Smooth muscle cell (in vitro differentiated cells): ENCODE data around the gene MAD1L1. TPM values are rescaled to one million over a fixed set of nuclear protein-coding genes. Genes with fewer than 3 reads are reported as not detected.

Source experiments
- DNase-seq: peaks from one replicate; lab custom pipeline; 2025; ENCODE audit not compliant: unreplicated experiment; lab: John Stamatoyannopoulos, UW
- H2AFZ ChIP-seq: fragments of 200-600 bp; sonication (generic); 2 replicates; pipeline ENCODE4 v1.6.0; 2016; ENCODE audit warnings: antibody characterized with exemption, low read depth, mild to moderate bottlenecking
- H3F3A ChIP-seq: fragments of 200-600 bp; sonication (generic); 2 replicates; pipeline ENCODE4 v1.6.0; 2017; ENCODE audit warnings: antibody characterized with exemption, low read depth
- H3K27ac ChIP-seq: fragments of 200-600 bp; sonication (generic); 2 replicates; pipeline ENCODE4 v1.5.1; 2016; ENCODE audit warnings: low read depth, mild to moderate bottlenecking
- H3K27me3 ChIP-seq: fragments of 200-600 bp; sonication (generic); 2 replicates; pipeline ENCODE4 v1.6.1; 2016; ENCODE audit warnings: low read depth, mild to moderate bottlenecking
- H3K36me3 ChIP-seq: fragments of 200-600 bp; sonication (generic); 2 replicates; pipeline ENCODE4 v1.5.1; 2016; ENCODE audit warnings: low read depth
- H3K4me1 ChIP-seq: fragments of 200-600 bp; sonication (generic); 2 replicates; pipeline ENCODE4 v1.5.1; 2016; ENCODE audit warnings: low read depth
- H3K4me2 ChIP-seq: fragments of 200-600 bp; sonication (generic); 2 replicates; pipeline ENCODE4 v1.6.0; 2016; ENCODE audit warnings: mild to moderate bottlenecking
- H3K4me3 ChIP-seq: fragments of 200-600 bp; sonication (generic); 2 replicates; pipeline ENCODE4 v1.5.1; 2016; ENCODE audit warnings: mild to moderate bottlenecking
- H3K79me2 ChIP-seq: fragments of 200-600 bp; sonication (generic); 2 replicates; pipeline ENCODE4 v1.6.0; 2016; ENCODE audit warnings: low read depth, mild to moderate bottlenecking
- H3K9ac ChIP-seq: fragments of 200-600 bp; sonication (generic); 2 replicates; pipeline ENCODE4 v1.6.0; 2016; ENCODE audit warnings: low read depth
- H3K9me3 ChIP-seq: fragments of 200-600 bp; sonication (generic); replicated peaks from 2 replicates; pipeline ENCODE4 v1.5.1; 2016; ENCODE audit warnings: low read depth
- H4K20me1 ChIP-seq: fragments of 200-600 bp; sonication (generic); 2 replicates; pipeline ENCODE4 v1.6.0; 2016; ENCODE audit warnings: low read depth
- CTCF ChIP-seq: fragments of 200-600 bp; sonication (generic); IDR thresholded peaks from 2 replicates; pipeline ENCODE4 v1.5.1; 2017; ENCODE audit warnings: borderline replicate concordance, mild to moderate bottlenecking, antibody characterized with exemption; ENCODE audit not compliant: insufficient read depth, poor library complexity, severe bottlenecking
- WGBS: methylation state at CpG from one replicate; pipeline ENCODE4 v1.1.7; 2016; ENCODE audit warnings: low lambda C conversion rate; 5-methylcytosine and 5-hydroxymethylcytosine counted together
- polyA plus RNA-seq: library from polyadenylated mRNA; unstranded; fragments of >200 nt; fragmentation: Nextera tagmentation; extraction: Ambion mirVana; gene quantifications from 2 replicates; pipeline ENCODE4 v1.2.1, GENCODE V29; 2016
- total RNA-seq: library from RNA; depleted of rRNA; stranded (reverse); fragments of >200 nt; gene quantifications from 2 replicates; pipeline ENCODE4 v1.2.3, GENCODE V29; 2014

The MAD1L1 gene
- total and polyA plus RNA-seq, 2 experiments from 2014 or later, result 33.4 to 60.7 TPM

DNA sequence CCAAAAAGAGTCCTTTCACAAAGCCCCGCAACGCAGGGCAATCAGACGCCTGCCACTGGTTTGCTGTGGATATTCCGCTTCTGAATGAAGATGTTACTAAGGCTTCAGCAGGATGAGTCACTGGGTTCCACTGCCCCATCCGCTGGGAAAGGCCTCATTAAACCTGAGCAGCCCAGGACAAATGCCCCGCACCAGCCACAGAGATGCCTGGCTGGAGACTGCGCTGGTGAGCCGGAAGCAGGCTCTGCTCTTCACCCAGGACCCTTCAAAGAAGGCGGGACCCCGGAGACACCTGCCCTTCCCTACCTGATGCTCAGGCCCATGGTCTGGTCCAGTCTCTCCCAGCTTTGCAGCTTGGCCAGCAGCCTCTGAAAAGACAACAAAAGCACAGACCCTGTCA, 19.8 kb downstream of the MAD1L1 start:
- Histone ChIP-seq H3K36me3 (peaks cover 3% of the 10 kb centered on the region), H3K9ac (no peak overlapping the region), H3F3A (no peaks in the 10 kb centered on the region), H4K20me1 (peaks cover 16% of the 10 kb centered on the region), H3K79me2 (no peaks in the 10 kb centered on the region), H3K4me3 (no peak overlapping the region), H2AFZ (no peak overlapping the region), H3K27me3 (no peaks in the 10 kb centered on the region), H3K27ac (no peak overlapping the region), H3K9me3 (no peaks in the 10 kb centered on the region), H3K4me1 (no peaks in the 10 kb centered on the region), H3K4me2 (no peak overlapping the region)
- 94% methylated on average over 10 of the region's 10 CpGs for WGBS
- no peak for TF ChIP-seq CTCF
- no peak for DNase-seq

DNA sequence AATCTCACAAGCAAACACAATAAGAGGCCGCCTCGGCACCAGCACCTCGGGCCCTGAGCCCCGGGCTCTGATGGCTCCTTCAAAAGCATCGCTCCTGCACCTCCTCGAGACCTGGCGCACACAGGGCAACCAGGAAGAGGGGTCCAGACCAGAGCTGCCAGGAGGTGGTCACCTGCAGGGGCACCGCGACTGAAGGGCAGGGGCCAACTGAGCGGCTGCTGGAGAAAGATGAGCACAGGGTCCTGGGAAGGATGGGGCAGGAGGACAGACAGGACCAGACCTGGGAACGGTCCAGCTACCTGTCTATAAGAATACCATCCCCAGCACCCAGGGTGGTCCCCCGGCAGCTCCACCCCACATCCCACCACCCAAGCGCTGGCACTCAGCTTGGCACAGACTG, 20.8 kb downstream of the MAD1L1 start:
- Histone ChIP-seq H3K9ac (no peak overlapping the region), H3K27ac (no peak overlapping the region), H3K4me1 (no peaks in the 10 kb centered on the region), H4K20me1 (peaks cover 16% of the 10 kb centered on the region), H3K79me2 (no peaks in the 10 kb centered on the region), H3K27me3 (no peaks in the 10 kb centered on the region), H2AFZ (no peak overlapping the region), H3F3A (no peaks in the 10 kb centered on the region), H3K4me3 (no peak overlapping the region), H3K9me3 (no peaks in the 10 kb centered on the region), H3K36me3 (peaks cover 3% of the 10 kb centered on the region), H3K4me2 (no peak overlapping the region)
- 99% methylated on average over 13 of the region's 13 CpGs for WGBS
- no peak for DNase-seq
- no peak for TF ChIP-seq CTCF

- no peak overlapping the region for H3K4me2 ChIP-seq
- peaks cover 3% of the 10 kb centered on the region for H3K36me3 ChIP-seq
- H3K4me1 ChIP-seq, result no peaks in the 10 kb centered on the region
- H3K27ac ChIP-seq, result no peak overlapping the region
- 96% methylated on average over 15 of the region's 15 CpGs for WGBS
- no peaks in the 10 kb centered on the region for H3K79me2 ChIP-seq
- peaks cover 16% of the 10 kb centered on the region for H4K20me1 ChIP-seq
- no peaks in the 10 kb centered on the region for H3K9me3 ChIP-seq
- H2AFZ ChIP-seq, result no peak overlapping the region
- no peak overlapping the region for H3K4me3 ChIP-seq
- H3K27me3 ChIP-seq, result no peaks in the 10 kb centered on the region
- H3K9ac ChIP-seq, result no peak overlapping the region
- DNase-seq, result no peak
- no peaks in the 10 kb centered on the region for H3F3A ChIP-seq
- TF ChIP-seq CTCF, result no peak
These were observed 21.4 kb downstream of the MAD1L1 start for GRCh38 chr7:2211259-2211880.
